ENCODE data around the gene KCNQ1.
"Not testable (repeated sequence)": the region's sequence is repeated elsewhere in the genome, so short reads cannot be mapped to it uniquely, and the experiment has no call there.

The KCNQ1 gene

DNA sequence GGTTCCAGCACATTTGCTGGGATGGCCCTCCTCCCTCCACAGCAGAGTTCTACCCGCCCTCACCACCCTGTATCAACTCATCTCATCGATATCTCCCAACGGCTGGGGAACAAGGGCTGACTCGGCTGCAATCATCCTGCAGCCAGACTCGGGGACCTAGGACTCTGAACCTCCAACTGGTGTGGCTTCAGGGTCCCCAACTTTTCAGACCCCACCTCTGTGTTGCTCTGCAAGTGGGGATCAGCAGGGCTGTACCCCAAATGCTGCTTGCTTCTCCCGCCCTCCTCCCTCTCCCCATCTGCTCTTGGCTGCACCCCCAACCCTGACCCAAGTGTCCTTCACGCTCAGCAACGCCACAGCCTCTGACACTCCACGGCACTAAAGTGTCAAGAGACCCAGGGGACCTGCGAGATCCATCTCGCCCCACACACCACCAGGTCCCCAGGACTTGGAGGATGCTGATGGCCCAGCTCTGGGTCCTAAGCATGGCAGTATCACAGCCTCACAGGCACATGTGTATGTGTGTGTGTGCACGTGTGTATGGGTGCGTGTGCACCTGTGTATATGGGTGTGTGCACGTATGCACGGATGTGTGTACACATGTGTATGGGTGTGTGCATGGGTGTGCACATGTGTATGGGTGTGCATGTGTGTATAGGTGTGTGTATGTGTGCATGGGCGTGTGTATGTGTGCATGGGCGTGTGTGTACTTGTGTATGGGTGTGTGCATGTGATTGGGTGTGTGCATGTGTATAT is 26.4 kb downstream of the KCNQ1 start:
- H3K27ac Mint-ChIP-seq: no peak overlapping the region
- H3K4me1 Mint-ChIP-seq: peaks cover 36% of the 10 kb centered on the region
- H3K27me3 Mint-ChIP-seq: peaks cover 17% of the 10 kb centered on the region
- no peak for DNase-seq
- CTCF ChIA-PET: no interaction called here
- H3K36me3 Mint-ChIP-seq: no peaks in the 10 kb centered on the region
- H3K4me3 Mint-ChIP-seq: no peak overlapping the region
- H3K9me3 Mint-ChIP-seq: no peaks in the 10 kb centered on the region

DNA sequence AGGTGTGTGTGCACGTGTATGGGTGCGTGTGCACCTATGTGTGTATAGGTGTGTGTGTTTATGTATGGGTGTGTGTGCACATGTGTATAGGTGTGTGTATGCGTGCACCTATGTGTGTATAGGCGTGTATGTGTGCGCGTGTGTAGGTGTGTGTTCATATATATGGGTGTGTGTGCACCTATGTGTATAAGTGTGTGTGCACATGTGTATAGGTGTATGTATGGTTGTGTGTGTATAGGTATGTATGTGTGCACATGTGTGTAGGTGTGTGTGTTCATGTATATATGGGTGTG is 26.9 kb downstream of the KCNQ1 start:
- DNase-seq: no peak
- Mint-ChIP-seq H3K4me3 (no peak overlapping the region), H3K27ac (no peak overlapping the region), H3K9me3 (no peaks in the 10 kb centered on the region), H3K4me1 (peaks cover 31% of the 10 kb centered on the region), H3K36me3 (peaks cover 1% of the 10 kb centered on the region), H3K27me3 (peaks cover 17% of the 10 kb centered on the region)
- CTCF ChIA-PET: no interaction called here

DNA sequence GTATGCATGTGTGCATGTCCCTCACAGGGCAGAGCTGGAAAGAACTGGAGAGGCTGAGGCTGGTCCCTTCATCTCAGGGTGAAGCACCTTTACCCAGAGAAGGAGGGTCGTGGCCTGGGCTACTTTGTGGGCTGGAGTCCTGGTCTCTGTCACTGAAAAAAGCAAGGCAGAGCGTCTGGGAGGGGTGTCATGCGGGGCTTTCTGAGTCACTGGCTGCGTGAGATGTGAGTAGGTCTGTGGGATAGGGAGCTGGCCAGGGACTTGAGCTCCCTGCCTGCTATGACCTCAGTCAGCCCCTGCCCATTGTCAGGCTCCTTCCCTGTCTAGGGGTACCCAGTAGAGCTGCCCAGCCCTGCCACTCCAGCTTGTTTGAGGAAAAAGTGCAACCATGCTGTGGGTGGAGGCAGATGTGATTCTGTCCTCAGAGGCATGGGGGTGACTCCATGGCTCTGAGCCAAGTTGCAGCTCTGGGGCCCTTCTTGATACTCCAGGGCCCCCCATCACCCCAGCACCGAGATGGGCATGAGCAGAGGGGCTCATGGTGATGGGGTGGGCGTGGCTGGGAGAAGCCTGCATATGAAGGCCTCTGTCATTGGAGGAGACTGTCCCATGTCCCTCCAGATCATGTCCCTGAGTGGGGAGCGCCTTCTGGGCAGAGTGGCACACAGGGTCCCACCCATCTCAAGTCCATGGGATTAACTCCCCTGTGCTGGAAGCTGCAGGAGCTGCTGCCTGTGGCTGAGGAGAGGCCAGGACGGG is 27.8 kb downstream of the KCNQ1 start:
- no peak for DNase-seq
- Mint-ChIP-seq H3K4me1 (peaks cover 22% of the 10 kb centered on the region), H3K9me3 (peaks cover 4% of the 10 kb centered on the region), H3K27me3 (peaks cover 12% of the 10 kb centered on the region), H3K27ac (no peak overlapping the region), H3K36me3 (peaks cover 7% of the 10 kb centered on the region), H3K4me3 (no peak overlapping the region)
- CTCF ChIA-PET: no interaction called here

DNA sequence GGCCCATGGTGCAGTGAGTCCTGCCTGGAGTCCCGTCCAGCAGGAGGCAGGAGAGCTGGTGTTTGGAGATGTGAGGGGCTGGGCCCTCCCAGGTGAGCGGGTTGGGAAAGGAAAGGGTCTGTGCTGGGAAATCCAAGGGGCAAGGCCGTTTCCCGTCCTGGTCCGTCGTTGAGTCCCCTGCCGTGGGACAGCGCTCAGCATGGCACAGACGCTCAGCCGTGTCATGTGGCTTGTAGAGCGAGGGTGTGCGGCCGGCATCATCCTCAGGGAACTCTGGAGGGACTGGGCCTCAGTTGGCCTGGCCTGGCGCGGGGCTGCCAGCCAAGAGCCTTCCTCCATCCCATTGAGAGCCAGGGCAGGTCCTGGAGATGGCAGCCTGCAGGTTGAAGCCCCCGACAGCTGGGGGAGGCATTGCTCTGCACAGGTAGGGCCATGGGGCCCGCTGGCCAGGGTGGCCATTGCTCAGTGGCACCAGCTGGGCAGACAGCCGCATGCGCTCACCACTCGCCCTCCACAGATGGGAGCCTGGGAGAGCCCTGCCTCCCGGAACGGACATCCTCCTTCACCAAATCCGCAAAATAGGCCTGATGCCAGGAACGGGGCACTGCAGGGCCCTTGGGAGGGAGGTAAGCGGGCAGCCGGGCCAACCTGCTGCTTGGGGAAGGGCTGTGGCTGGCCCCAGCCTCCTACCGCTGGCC is 28.7 kb downstream of the KCNQ1 start:
- CTCF ChIA-PET: no interaction called here
- Mint-ChIP-seq H3K4me1 (peaks cover 13% of the 10 kb centered on the region), H3K4me3 (no peak overlapping the region), H3K27me3 (peaks cover 12% of the 10 kb centered on the region), H3K9me3 (peaks cover 12% of the 10 kb centered on the region), H3K27ac (no peak overlapping the region), H3K36me3 (peaks cover 14% of the 10 kb centered on the region)
- DNase-seq: no peak

DNA sequence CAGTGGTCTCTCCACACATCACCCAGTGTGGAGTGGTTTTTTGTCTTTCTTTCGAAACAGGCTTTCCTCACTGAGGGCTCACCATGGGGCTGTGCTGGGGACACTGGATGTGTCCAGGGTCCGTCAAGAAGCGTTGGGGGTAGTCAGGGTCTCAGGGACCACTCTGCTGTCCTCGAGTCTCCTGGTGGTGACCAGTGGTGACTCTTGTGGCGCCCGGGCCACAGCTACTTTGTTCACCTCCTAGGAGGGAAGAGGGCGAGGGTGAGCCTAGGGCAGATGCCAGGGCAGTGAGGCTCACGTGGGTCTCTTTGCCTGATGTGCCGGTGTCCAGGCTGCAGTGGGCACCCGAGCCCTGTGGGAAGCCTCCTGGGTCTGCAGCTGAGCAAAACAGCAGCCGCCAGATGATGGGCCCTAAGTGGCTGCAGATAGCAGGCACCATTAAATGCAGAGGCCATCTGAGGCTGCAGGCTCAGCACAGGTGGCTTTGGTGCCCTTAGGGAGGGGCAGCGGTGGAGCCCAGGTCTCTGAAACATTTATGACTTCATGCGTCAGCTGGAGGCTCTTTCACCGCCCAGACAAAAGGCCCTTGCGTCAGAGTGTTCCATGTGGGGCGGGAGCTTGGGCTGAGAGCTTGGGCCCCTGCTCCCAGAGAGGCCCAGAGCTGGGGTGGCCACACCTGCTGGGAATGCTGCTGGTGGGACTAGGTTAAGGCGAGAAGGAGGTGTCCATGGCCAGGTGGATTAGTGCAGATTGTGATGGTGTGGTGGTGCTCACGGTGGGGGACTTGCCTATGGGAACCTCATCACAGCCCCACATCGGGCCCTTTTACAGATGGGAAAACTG is 29.5 kb downstream of the KCNQ1 start:
- CTCF ChIA-PET: no interaction called here
- Mint-ChIP-seq H3K4me1 (peaks cover 6% of the 10 kb centered on the region), H3K4me3 (no peak overlapping the region), H3K9me3 (peaks cover 20% of the 10 kb centered on the region), H3K27me3 (peaks cover 5% of the 10 kb centered on the region), H3K36me3 (peaks cover 22% of the 10 kb centered on the region), H3K27ac (no peak overlapping the region)
- DNase-seq: no peak

DNA sequence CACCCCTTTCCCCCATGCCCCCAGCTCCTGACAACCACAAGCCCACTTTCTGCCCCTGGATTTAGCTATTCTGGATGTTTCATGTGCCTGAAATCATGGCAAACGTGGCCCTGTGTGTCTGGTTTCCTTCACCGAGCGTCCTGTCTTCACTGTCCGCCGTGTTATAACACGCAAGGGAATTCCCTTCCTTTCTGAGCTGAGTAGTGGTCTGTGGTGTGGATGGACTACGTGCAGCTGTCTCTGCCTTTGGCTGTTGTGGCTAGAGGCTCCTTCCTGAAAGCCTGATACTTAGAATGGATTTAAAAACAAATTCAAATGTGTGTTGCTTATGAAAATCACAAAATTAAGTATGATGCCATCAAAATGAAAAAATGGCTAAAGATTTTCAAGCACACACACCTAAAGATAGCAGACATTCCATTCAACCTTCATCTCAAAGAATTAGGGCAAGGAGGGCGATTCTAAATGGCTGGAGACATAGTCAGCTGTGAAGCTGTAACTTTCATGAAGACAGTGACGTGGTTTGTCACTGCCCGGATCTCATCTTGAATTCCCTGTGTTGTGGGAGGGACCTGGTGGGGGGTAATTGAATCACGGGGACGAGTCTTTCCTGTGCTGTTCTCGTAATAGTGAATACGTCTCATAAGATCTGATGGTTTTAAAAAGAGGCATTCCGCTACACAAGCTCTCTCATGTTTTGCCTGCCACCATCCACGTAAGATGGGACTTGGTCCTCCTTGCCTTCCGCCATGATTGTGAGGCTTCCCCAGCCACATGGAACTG is 30.5 kb downstream of the KCNQ1 start:
- CTCF ChIA-PET: no interaction called here
- DNase-seq: no peak

DNA sequence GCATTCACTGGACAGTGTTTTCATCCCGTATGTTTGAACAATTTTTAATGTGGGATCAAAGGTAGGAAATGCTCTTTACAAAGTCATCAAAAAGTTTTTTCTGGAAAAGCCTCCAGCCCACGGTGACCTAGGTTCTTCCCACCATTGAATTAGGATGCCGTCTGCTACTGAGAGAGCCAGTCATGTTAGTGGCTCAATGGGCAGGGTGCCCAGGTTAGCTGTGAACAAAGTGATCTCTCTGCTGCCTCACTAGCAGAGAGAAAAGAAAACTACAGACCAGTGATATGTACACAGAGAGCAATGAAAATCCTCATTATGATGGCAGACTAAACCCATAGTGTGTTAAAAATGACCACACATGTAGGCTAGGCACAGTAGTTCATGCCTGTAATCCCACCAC is 32.4 kb downstream of the KCNQ1 start:
- Mint-ChIP-seq H3K4me3 (no peak overlapping the region), H3K9me3 (peaks cover 32% of the 10 kb centered on the region), H3K27me3 (no peaks in the 10 kb centered on the region), H3K4me1 (peaks cover 17% of the 10 kb centered on the region), H3K36me3 (peaks cover 32% of the 10 kb centered on the region), H3K27ac (no peak overlapping the region)
- CTCF ChIA-PET: no interaction called here
- no peak for DNase-seq

More for the DNA sequence above, 30.5 kb downstream of the KCNQ1 start:
- peaks cover 28% of the 10 kb centered on the region for H3K9me3 Mint-ChIP-seq
- no peak overlapping the region for H3K27ac Mint-ChIP-seq
- H3K4me3 Mint-ChIP-seq: no peak overlapping the region
- H3K36me3 Mint-ChIP-seq: peaks cover 30% of the 10 kb centered on the region
- peaks cover 4% of the 10 kb centered on the region for H3K4me1 Mint-ChIP-seq
- no peaks in the 10 kb centered on the region for H3K27me3 Mint-ChIP-seq

DNA sequence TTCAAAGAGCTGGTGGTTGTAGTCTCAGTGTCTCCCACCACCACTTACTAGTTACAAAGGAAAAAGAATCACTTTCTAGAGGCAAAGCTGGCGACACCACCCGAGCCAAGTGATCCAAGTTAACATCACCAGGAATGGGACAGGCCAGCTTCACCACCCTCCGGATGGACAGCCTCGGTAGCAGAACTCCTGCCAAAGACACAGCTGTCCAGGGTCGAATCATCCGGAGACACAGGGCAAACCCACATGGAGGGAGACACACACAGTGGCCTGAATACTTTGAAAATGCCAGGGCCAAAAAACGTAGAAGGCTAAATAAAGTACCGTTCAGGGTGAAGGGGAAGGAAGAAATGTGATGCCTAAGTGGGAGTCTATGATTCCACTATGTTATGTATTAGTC is 33.1 kb downstream of the KCNQ1 start:
- no peak for DNase-seq
- Mint-ChIP-seq H3K27ac (no peak overlapping the region), H3K9me3 (peaks cover 32% of the 10 kb centered on the region), H3K27me3 (no peaks in the 10 kb centered on the region), H3K4me1 (peaks cover 17% of the 10 kb centered on the region), H3K36me3 (peaks cover 36% of the 10 kb centered on the region), H3K4me3 (no peak overlapping the region)
- CTCF ChIA-PET: no interaction called here

DNA sequence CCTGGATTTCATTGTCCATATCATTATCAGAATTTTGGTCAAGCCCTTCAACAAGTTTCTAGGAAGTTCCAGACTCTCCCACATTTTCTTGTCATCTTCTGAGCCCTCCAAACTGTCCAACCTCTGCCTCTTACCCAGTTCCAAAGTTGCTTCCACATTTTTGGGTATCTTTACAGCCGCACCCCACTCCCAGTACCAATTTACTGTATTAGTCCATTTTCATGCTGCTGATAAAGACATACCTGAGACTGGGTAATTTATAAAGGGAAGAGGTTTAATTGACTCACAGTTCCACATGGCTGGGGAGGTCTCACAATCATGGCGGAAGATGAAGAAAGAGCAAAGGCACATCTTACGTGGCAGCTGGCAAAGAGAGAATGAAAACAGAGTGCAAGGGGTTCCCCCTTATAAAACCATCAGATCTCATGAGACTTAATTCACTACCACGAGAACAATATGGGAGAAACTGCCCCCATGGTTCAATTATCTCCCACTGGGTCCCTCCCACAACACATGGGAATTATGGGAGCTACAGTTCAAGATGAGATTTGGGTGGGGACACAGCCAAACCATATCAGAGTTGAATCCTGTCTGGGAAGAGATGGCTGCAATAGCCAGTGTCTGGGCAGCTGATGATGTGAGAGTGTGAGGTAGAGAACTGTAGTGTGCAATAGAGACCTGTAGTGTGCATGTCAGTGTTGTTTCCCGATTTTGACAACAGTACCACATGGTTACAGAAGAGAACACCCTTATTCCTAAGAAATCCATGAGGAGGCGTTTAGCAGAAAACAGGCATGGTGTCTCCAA is 35.5 kb downstream of the KCNQ1 start:
- Mint-ChIP-seq H3K27ac (peak overlapping the region; percentile 29), H3K4me1 (peaks cover 17% of the 10 kb centered on the region), H3K36me3 (peaks cover 44% of the 10 kb centered on the region), H3K9me3 (peaks cover 33% of the 10 kb centered on the region)
- CTCF ChIA-PET: interaction anchor here (1.0 to 1.7 kb wide), 2 partner anchors 10 to 16 kb away, joined by 3 read pairs; no protein-coding TSS in a partner anchor
- H3K27me3 Mint-ChIP-seq, DNase-seq, H3K4me3 Mint-ChIP-seq: not testable (repeated sequence)

DNA sequence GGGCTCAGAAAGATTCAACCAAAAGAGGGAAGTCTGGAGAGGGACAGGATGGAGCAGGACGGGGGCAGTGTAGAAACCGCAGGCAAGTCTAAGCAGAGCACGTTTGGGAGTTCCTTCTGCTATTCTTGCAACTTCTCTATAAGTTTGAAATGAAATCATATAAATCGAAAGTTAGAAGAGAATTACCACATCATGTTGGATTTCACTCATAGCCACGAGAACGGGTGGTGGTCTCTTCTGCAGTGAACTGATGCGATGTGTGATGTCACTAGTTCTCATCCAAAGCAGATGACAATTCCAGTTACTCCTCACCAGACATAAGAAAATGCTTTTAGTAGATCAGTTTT is 36.0 kb downstream of the KCNQ1 start:
- peak overlapping the region; percentile 29 for H3K27ac Mint-ChIP-seq
- peaks cover 15% of the 10 kb centered on the region for H3K4me1 Mint-ChIP-seq
- CTCF ChIA-PET: interaction anchor here (0.6 to 1.7 kb wide), 3 partner anchors 11 to 873 kb away, joined by 3 read pairs; no protein-coding TSS in a partner anchor
- peaks cover 49% of the 10 kb centered on the region for H3K36me3 Mint-ChIP-seq
- H3K27me3 Mint-ChIP-seq: no peaks in the 10 kb centered on the region
- no peak for DNase-seq
- H3K4me3 Mint-ChIP-seq: no peak overlapping the region
- peaks cover 38% of the 10 kb centered on the region for H3K9me3 Mint-ChIP-seq

DNA sequence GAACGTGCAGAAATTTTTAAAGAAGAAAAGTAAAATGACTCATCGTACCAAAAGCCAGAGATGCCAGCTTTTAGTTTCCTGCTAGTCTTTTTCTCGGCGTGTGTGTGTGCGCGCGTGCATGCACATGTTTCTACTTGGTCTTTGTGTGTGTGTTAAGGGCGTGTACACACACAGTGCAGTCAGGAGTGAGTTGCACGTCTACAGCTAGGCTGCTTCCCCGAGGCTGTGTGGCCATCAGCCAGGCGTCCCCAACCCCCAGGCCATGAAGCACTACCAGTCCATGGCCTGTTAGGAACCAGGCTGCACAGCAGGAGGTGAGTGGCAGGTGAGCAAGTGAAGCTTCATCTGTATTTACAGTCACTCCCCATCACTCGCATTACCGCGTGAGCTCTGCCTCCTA is 36.4 kb downstream of the KCNQ1 start:
- peaks cover 53% of the 10 kb centered on the region for H3K36me3 Mint-ChIP-seq
- CTCF ChIA-PET: interaction anchor here (0.6 to 1.7 kb wide), 2 partner anchors 15 to 872 kb away, joined by 3 read pairs; no protein-coding TSS in a partner anchor
- no peak overlapping the region for H3K4me3 Mint-ChIP-seq

DNA sequence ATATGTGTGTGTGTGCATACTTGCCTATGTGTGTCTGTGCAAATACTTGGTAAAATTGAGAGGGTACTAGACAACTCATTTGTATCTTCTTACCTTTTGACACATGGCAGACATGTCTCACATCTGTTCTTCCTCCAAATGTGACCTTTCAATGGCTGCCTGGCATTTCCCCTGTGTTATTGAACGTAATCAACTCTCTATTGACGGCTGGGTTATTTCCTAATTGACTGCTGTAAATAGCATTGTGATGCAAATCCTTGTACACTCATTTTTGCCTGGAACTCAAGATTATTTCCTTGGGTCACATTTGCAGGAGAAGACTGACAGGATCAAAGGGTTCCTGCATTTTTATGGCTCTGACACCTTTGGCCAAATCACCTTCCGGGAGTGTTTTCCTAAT is 37.4 kb downstream of the KCNQ1 start:
- CTCF ChIA-PET: no interaction called here
- Mint-ChIP-seq H3K9me3 (peaks cover 47% of the 10 kb centered on the region), H3K27ac (no peak overlapping the region), H3K4me3 (no peak overlapping the region), H3K36me3 (peaks cover 50% of the 10 kb centered on the region), H3K27me3 (no peaks in the 10 kb centered on the region), H3K4me1 (peaks cover 15% of the 10 kb centered on the region)
- DNase-seq: no peak

More for the DNA sequence above, 36.4 kb downstream of the KCNQ1 start:
- Mint-ChIP-seq H3K4me1 (peaks cover 15% of the 10 kb centered on the region), H3K27me3 (no peaks in the 10 kb centered on the region), H3K27ac (no peak overlapping the region), H3K9me3 (peaks cover 42% of the 10 kb centered on the region)
- no peak for DNase-seq

DNA sequence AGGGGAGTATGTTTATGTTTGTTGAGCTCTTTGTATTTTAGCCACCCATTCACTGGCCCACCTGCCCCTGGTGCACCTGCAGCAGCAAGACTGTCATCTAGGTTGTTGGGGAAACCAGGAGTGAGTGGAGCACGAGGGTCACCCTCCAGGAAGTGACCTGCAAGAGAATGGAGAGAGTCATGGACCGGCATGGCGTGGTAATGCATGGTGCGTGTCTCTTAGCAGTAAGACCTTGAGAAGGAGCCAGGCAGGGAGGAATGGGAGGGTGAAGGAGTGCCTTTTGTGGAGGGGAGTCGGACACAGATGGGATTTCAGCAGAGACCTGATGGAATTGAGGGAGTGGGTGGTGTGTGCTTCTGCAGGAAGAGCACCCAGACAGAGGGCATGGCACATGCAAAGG is 37.9 kb downstream of the KCNQ1 start:
- H3K27me3 Mint-ChIP-seq: no peaks in the 10 kb centered on the region
- peaks cover 47% of the 10 kb centered on the region for H3K9me3 Mint-ChIP-seq
- CTCF ChIA-PET: no interaction called here
- no peak overlapping the region for H3K4me3 Mint-ChIP-seq
- peaks cover 47% of the 10 kb centered on the region for H3K36me3 Mint-ChIP-seq
- peaks cover 15% of the 10 kb centered on the region for H3K4me1 Mint-ChIP-seq
- DNase-seq: no peak
- H3K27ac Mint-ChIP-seq: no peak overlapping the region

All from activated naive CD4-positive, alpha-beta T cell treated with anti-CD3 and anti-CD28 coated beads, Interleukin-2, amount 10 ng/mL, durations not matched to agents 7 days and 5 days (primary cell).